Skin epidermis (tissue), 12 donors: ENCODE results near the gene ELMO2.

Source experiments
- H3K27ac ChIP-seq, 21 experiments: fragments of 200-600 bp; sonication (generic) in 11 of 21; one replicate each; pipeline ENCODE4 v1.5.0; 2020; ENCODE audit warnings: mild to moderate bottlenecking in 3 of 21, inconsistent platforms in 2 of 21, moderate library complexity in 2 of 21
- H3K4me3 ChIP-seq, 7 experiments: fragments of 200-600 bp; sonication (generic) in 2 of 7; one replicate each; pipeline ENCODE4 v1.5.0; 2020; ENCODE audit warnings: inconsistent platforms in 2 of 7, mild to moderate bottlenecking in 2 of 7, moderate library complexity in 1 of 7

ELMO2 gene

GRCh38 chr20:46406200-46406985, at the start of gene ELMO2:
Gene ELMO2, minus strand, starts transcription at chr20:46406615. Its CDS starts 12,133 bp downstream, at chr20:46394482.
- H3K4me3 ChIP-seq: peak within 1 kb of the TSS; percentile 60 to 93 (median 86)

GRCh38 chr20:46455729-46456128, 49.3 kb upstream of the ELMO2 start:
- H3K27ac ChIP-seq: no peak overlapping the region
- H3K4me3 ChIP-seq: no peak overlapping the region

More at GRCh38 chr20:46406200-46406985, at the start of gene ELMO2:
- peak within 1 kb of the TSS; percentile 43 to 97 (median 93) for H3K27ac ChIP-seq

- H3K27ac ChIP-seq: no peak overlapping the region
- H3K4me3 ChIP-seq: no peak overlapping the region
These were observed 40.4 kb upstream of the ELMO2 start for GRCh38 chr20:46446851-46447250.

GRCh38 chr20:46439837-46440236, 33.4 kb upstream of the ELMO2 start:
- H3K27ac ChIP-seq: no peak overlapping the region

GRCh38 chr20:46438156-46438750, 31.8 kb upstream of the ELMO2 start:
- Histone ChIP-seq H3K4me3 (no peak overlapping the region), H3K27ac (no peak overlapping the region)

More at GRCh38 chr20:46439837-46440236, 33.4 kb upstream of the ELMO2 start:
- no peak overlapping the region for H3K4me3 ChIP-seq

GRCh38 chr20:46435146-46435545, 28.7 kb upstream of the ELMO2 start:
- no peak overlapping the region for H3K4me3 ChIP-seq
- H3K27ac ChIP-seq: no peak overlapping the region

GRCh38 chr20:46434597-46434996, 28.2 kb upstream of the ELMO2 start:
- no peak overlapping the region for H3K4me3 ChIP-seq

GRCh38 chr20:46433051-46433450, 26.6 kb upstream of the ELMO2 start:
- Histone ChIP-seq H3K27ac (no peak overlapping the region), H3K4me3 (no peak overlapping the region)

More at GRCh38 chr20:46434597-46434996, 28.2 kb upstream of the ELMO2 start:
- H3K27ac ChIP-seq: no peak overlapping the region

- H3K27ac ChIP-seq: no peak overlapping the region
- H3K4me3 ChIP-seq: no peak overlapping the region
These were observed 24.7 kb upstream of the ELMO2 start for GRCh38 chr20:46430921-46431712.

- H3K27ac ChIP-seq: no peak overlapping the region
- no peak overlapping the region for H3K4me3 ChIP-seq
These were observed 21.0 kb upstream of the ELMO2 start for GRCh38 chr20:46427384-46427783.

- Histone ChIP-seq H3K27ac (no peak overlapping the region), H3K4me3 (no peak overlapping the region)
These were observed 17.6 kb upstream of the ELMO2 start for GRCh38 chr20:46423882-46424482.

GRCh38 chr20:46423342-46423741, 16.9 kb upstream of the ELMO2 start:
- H3K4me3 ChIP-seq: no peak overlapping the region

GRCh38 chr20:46420878-46421277, 14.5 kb upstream of the ELMO2 start:
- H3K4me3 ChIP-seq: no peak overlapping the region

More at GRCh38 chr20:46423342-46423741, 16.9 kb upstream of the ELMO2 start:
- no peak overlapping the region for H3K27ac ChIP-seq

GRCh38 chr20:46419882-46420281, 13.5 kb upstream of the ELMO2 start:
- no peak overlapping the region for H3K27ac ChIP-seq
- no peak overlapping the region for H3K4me3 ChIP-seq

More at GRCh38 chr20:46420878-46421277, 14.5 kb upstream of the ELMO2 start:
- no peak overlapping the region for H3K27ac ChIP-seq

GRCh38 chr20:46416839-46417238, 10.4 kb upstream of the ELMO2 start:
- no peak overlapping the region for H3K4me3 ChIP-seq

GRCh38 chr20:46416421-46416820, 10.0 kb upstream of the ELMO2 start:
- no peak overlapping the region for H3K27ac ChIP-seq

More at GRCh38 chr20:46416839-46417238, 10.4 kb upstream of the ELMO2 start:
- no peak overlapping the region for H3K27ac ChIP-seq

GRCh38 chr20:46415773-46416172, 9.4 kb upstream of the ELMO2 start:
- H3K4me3 ChIP-seq: no peak overlapping the region

More at GRCh38 chr20:46416421-46416820, 10.0 kb upstream of the ELMO2 start:
- H3K4me3 ChIP-seq: no peak overlapping the region

GRCh38 chr20:46414608-46415007, 8.2 kb upstream of the ELMO2 start:
- Histone ChIP-seq H3K27ac (no peak overlapping the region), H3K4me3 (no peak overlapping the region)

More at GRCh38 chr20:46415773-46416172, 9.4 kb upstream of the ELMO2 start:
- no peak overlapping the region for H3K27ac ChIP-seq

GRCh38 chr20:46411637-46412036, 5.2 kb upstream of the ELMO2 start:
- Histone ChIP-seq H3K4me3 (no peak overlapping the region), H3K27ac (no peak overlapping the region)

GRCh38 chr20:46408281-46408731, 1.9 kb upstream of the ELMO2 start:
- Histone ChIP-seq H3K4me3 (no peak overlapping the region), H3K27ac (no peak overlapping the region)
